ENCODE results near the gene NR4A1. TPM values are rescaled to one million over a fixed set of nuclear protein-coding genes. Genes with fewer than 3 reads are reported as not detected.

Gene NR4A1
- total RNA-seq, 1 experiment from 2014 or later = 26.9 TPM

GRCh38 chr12:52010152-52010622 is 41.1 kb upstream of the NR4A1 start (continued):
- TF ChIP-seq ATF1 (CRISPR knock-in tag; IDR thresholded peaks at IDR 0.05) (no peak), E2F1 (CRISPR knock-in tag; IDR thresholded peaks at IDR 0.05) (no peak), GABPB1 (CRISPR knock-in tag; IDR thresholded peaks at IDR 0.05) (0 out of 2 replicates have a peak, but pooled peaks have one; percentile 24), ETV6 (CRISPR knock-in tag; IDR thresholded peaks at IDR 0.05) (peak; percentile 79; the same call in 1 of the 2 replicates), PRRX2 (CRISPR knock-in tag; IDR thresholded peaks at IDR 0.05) (no peak), ZNF138 (CRISPR knock-in tag; conservative IDR thresholded peaks at IDR 0.05) (no peak), ERG (CRISPR knock-in tag; IDR thresholded peaks at IDR 0.05) (no peak), IRF1 (CRISPR knock-in tag; IDR thresholded peaks at IDR 0.05) (no peak), PRDM15 (CRISPR knock-in tag; IDR thresholded peaks at IDR 0.05) (peak; percentile 52; the same call in 1 of the 2 replicates), MXD4 (CRISPR knock-in tag; IDR thresholded peaks at IDR 0.05; ENCODE audit: borderline replicate concordance) (no peak)

- ATAC-seq (no peak), DNase-seq (ENCODE audit: low spot score) (no peak)
- Mint-ChIP-seq H3K9me3 (no peaks in the 10 kb centered on the region), H3K36me3 (peaks cover 5% of the 10 kb centered on the region; the same call in 1 of the 2 replicates), H3K27ac (no peak overlapping the region), H3K4me3 (no peak overlapping the region), H3K27me3 (ENCODE audit: low read depth) (peaks cover 68% of the 10 kb centered on the region), H3K4me1 (peaks cover 39% of the 10 kb centered on the region)
- CTCF ChIA-PET = interaction anchor here (0.8 to 38.0 kb wide), 19 partner anchors 12 to 162 kb away, joined by 3 to 1431 read pairs (median 5); partner anchors contain the start of genes ATG101, FIGNL2 and NR4A1
- POLR2A ChIA-PET = interaction anchor here (0.9 to 1.6 kb wide), 4 partner anchors 10 to 30 kb away, joined by 3 to 8 read pairs (median 5); no protein-coding TSS in a partner anchor
- TF ChIP-seq E2F5 (CRISPR knock-in tag; IDR thresholded peaks at IDR 0.05) = no peak
- TF ChIP-seq MYBL2 (CRISPR knock-in tag; IDR thresholded peaks at IDR 0.05) = no peak
- TF ChIP-seq ETV6 (CRISPR knock-in tag; IDR thresholded peaks at IDR 0.05) = no peak
- TF ChIP-seq FOXP1 (CRISPR knock-in tag; IDR thresholded peaks at IDR 0.05; ENCODE audit: borderline replicate concordance) = no peak
- TF ChIP-seq TP53 (CRISPR knock-in tag; IDR thresholded peaks at IDR 0.05) = no peak
- TF ChIP-seq SMAD3 (CRISPR knock-in tag; IDR thresholded peaks at IDR 0.05; ENCODE audit: borderline replicate concordance) = no peak
- TF ChIP-seq NFE2L1 (CRISPR knock-in tag; IDR thresholded peaks at IDR 0.05) = no peak
- no peak for TF ChIP-seq ZNF281 (CRISPR knock-in tag; IDR thresholded peaks at IDR 0.05)
- no peak for TF ChIP-seq SMAD4 (CRISPR knock-in tag; IDR thresholded peaks at IDR 0.05)
- TF ChIP-seq SP1 (CRISPR knock-in tag; conservative IDR thresholded peaks at IDR 0.05) = no peak
- no peak for TF ChIP-seq ELF4 (CRISPR knock-in tag; IDR thresholded peaks at IDR 0.05; ENCODE audit: low read depth)
- TF ChIP-seq SOX15 (CRISPR knock-in tag; IDR thresholded peaks at IDR 0.05) = no peak
- TF ChIP-seq HMGXB4 (CRISPR knock-in tag; IDR thresholded peaks at IDR 0.05) = no peak
- no peak for TF ChIP-seq HMGA2 (CRISPR knock-in tag; IDR thresholded peaks at IDR 0.05)
These were observed 40.3 kb upstream of the NR4A1 start for GRCh38 chr12:52010692-52011601.
